ENCODE data around the gene MARCOL.
"Not testable (repeated sequence)": the region's sequence is repeated elsewhere in the genome, so short reads cannot be mapped to it uniquely, and the experiment has no call there.

The MARCOL gene

GRCh38 chr5:148268566-148268965 is 30.2 kb downstream of the MARCOL start, which contains the start of gene SPINK13:
SPINK13 (plus strand) TSS chr5:148268794; CDS start chr5:148270073, 1,279 bp downstream.
- DNase-seq, result no peak

DNA sequence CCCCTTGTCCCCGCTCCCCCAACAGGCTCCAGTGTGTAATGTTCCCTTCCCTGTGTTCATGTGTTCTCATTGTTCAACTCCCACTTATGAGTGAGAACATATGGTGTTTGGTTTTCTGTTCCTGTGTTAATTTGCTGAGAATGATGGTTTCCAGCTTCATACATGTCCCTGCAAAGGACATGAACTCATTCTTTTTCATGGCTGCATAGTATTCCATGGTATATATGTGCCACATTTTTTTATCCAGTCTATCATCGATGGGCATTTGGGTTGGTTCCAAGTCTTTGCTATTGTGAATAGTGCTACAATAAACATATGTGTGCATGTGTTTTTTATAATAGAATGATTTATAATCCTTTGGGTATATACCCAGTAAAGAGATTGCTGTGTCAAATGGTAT is 36.8 kb downstream of the MARCOL start:
- DNase-seq, result not testable (repeated sequence)

DNA sequence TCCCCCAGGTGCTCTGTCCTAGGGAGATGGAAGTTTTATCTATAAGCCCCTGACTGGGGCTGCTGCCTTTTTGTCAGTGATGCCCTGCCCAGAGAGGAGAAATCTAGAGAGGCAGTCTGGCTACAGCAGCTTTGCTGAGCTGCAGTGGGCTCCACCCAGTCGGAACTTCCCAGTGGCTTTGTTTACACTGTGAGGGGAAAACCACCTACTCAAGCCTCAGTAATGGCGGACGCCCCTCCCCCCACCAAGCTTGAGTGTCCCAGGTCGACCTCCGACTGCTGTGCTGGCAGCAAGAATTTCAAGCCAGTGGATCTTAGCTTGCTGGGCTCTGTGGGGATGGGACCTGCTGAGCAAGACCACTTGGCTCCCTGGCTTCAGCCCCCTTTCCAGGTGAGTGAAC is 42.6 kb downstream of the MARCOL start:
- DNase-seq, result peak; percentile 63

DNA sequence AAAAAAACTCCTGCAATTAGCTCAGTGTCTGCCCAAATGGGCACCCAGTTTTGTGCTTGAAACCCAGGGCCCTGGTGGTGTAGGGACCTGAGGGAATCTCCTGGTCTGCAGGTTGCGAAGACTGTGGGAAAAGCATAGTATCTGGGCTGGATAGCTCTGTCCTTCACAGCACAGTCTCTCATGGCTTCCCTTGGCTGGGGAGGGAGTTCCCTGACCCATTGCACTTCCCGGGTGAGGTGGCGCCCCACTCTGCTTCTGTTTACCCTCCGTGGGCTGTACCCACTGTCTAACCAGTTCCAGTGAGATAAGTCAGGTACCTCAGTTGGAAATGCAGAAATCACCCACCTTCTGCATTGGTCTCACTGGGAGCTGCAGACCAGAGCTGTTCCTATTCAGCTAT is 43.0 kb downstream of the MARCOL start:
- DNase-seq, result not testable (repeated sequence)

- DNase-seq, result peak; percentile 58
These were observed 52.2 kb downstream of the MARCOL start for GRCh38 chr5:148290271-148291195.
